Heart right ventricle (tissue), 16 donors: ENCODE data around the gene CPEB4. TPM values are rescaled to one million over a fixed set of nuclear protein-coding genes. Genes with fewer than 3 reads are reported as not detected.
A peak's percentile ranks its signal among the peaks of the same experiment; 100 is the strongest.

Source experiments
- ATAC-seq, 8 donors: fragments of 200-7000 bp; cut with Tn5 transposase; one replicate each; pipeline ENCODE4 v1.9.1; 2020; ENCODE audit warnings: mild to moderate bottlenecking in 8 of 8, moderate library complexity in 8 of 8, moderate number of reproducible peaks in 1 of 8
- DNase-seq, 2 donors: peaks; one replicate each; pipeline ENCODE4 v3.0.0-alpha.2; 2020
- H3K27ac ChIP-seq, 10 donors: fragments of 200-600 bp; sonication (generic) in 2 of 10; one replicate each; pipeline versions ENCODE4 v1.5.0 to v1.8.0; 2020 to 2022; ENCODE audit warnings: mild to moderate bottlenecking in 3 of 10
- H3K27me3 ChIP-seq, 7 donors: fragments of 200-600 bp; one replicate each; pipeline ENCODE4 v1.8.0; 2021 to 2022; ENCODE audit warnings: mild to moderate bottlenecking in 2 of 7
- H3K36me3 ChIP-seq, 9 donors: fragments of 200-600 bp; sonication (generic) in 1 of 9; one replicate each; pipeline versions ENCODE4 v1.5.0 to v1.8.0; 2020 to 2022; ENCODE audit warnings: mild to moderate bottlenecking in 2 of 9
- H3K4me1 ChIP-seq, 9 donors: fragments of 200-600 bp; sonication (generic) in 1 of 9; one replicate each; pipeline versions ENCODE4 v1.5.0 to v1.8.0; 2020 to 2022; ENCODE audit warnings: mild to moderate bottlenecking in 4 of 9
- H3K4me3 ChIP-seq, 10 donors: fragments of 200-600 bp; sonication (generic) in 2 of 10; one replicate each; pipeline versions ENCODE4 v1.5.0 to v1.8.0; 2020 to 2022; ENCODE audit warnings: mild to moderate bottlenecking in 7 of 10, moderate library complexity in 2 of 10
- H3K9me3 ChIP-seq, 11 donors: fragments of 200-600 bp in 10 of 11; sonication (generic) in 2 of 11; one replicate each; pipeline versions ENCODE4 v1.5.0 to v1.8.0; 2013 to 2022; ENCODE audit warnings: mild to moderate bottlenecking in 2 of 11, control low read depth in 1 of 11, moderate library complexity in 1 of 11
- WGBS, 2 donors: extraction: QIAGEN DNeasy Blood & Tissue Kit; methylation state at CpG; one replicate each; pipeline ENCODE4 v1.1.7; 2013; ENCODE audit warnings: inconsistent platforms in 1 of 2; 5-methylcytosine and 5-hydroxymethylcytosine counted together
- intact Hi-C, 10 donors: fragments of 100-400 bp; cut with DNase I; formaldehyde crosslinking; loops; one replicate each; pipeline versions ENCODE4 v1.11.1 to v1.14.2; 2022
- polyA plus RNA-seq, 2 donors: library from polyadenylated mRNA; stranded (reverse); fragments of 200-250 nt; gene quantifications; one replicate each; pipeline ENCODE4 v1.2.3, GENCODE V29; 2013
- total RNA-seq, 10 donors: library from RNA; stranded (reverse); fragmentation: NEBNext Ultra II Directional in 3 of 10; extraction: Animal tissue kit (Norgen Biotek cat#: 25700) in 3 of 10; gene quantifications; one replicate each; pipeline versions ENCODE4 v1.2.1 to v1.2.4, GENCODE V29; 2021 to 2023
- TF ChIP-seq, protein P1 (sequence below), 9 donors: fragments of 200-600 bp; sonication (generic) in 2 of 9; IDR thresholded peaks; one replicate each; pipeline versions ENCODE4 v1.5.0 to v1.8.0; 2021 to 2022; ENCODE audit warnings: antibody characterized with exemption in 9 of 9, mild to moderate bottlenecking in 5 of 9, moderate library complexity in 1 of 9
- donor health status: Arrhythmogenic right ventricular cardiomyopathy.
- donor health status: ischemic (EF 13 %, LVEDD 7.1; RV severe dilation, severe dysfunction).
- donor health status: healthy with polysubstance abuse.
- donor health status: DM: no; HTN: yes; CAD: no.
- donor health status: DM: no; HTN: no; CAD: no.
- donor health status: ischemic (EF 25% LVEDD 6.9; RV normal size, moderate dysfunction).
- donor health status: ischemic (EF 25% LVEDD 5.7; RV mildly dilated, moderate dysfunction).
- donor health status: healthy.
- donor health status: DM: yes; HTN: yes; CAD: no.
- donor health status: Ischemic cardiomyopathy.
- donor health status: ischemic (EF 35%, LVEDD 5.7; RV mildly dilated, moderate dysfunction).
- donor health status: nonischemic (EF 11% LVEDD 7.7; RV severe dilation, severe dysfunction).
- donor health status: DM: yes; HTN: yes; CAD: no.
- donor health status: PGD.
- donor health status: ischemic (EF 29% LVEDD 5.4; RV normal size, mild dysfunction).
- donor health status: nonischemic (EF 23%, LVEDD 6.1; RV moderate dilation, normal function).

The CPEB4 gene
- total and polyA plus RNA-seq, 12 donors: 29.4 to 279 (median 168) TPM

- TF ChIP-seq, protein P1, sequence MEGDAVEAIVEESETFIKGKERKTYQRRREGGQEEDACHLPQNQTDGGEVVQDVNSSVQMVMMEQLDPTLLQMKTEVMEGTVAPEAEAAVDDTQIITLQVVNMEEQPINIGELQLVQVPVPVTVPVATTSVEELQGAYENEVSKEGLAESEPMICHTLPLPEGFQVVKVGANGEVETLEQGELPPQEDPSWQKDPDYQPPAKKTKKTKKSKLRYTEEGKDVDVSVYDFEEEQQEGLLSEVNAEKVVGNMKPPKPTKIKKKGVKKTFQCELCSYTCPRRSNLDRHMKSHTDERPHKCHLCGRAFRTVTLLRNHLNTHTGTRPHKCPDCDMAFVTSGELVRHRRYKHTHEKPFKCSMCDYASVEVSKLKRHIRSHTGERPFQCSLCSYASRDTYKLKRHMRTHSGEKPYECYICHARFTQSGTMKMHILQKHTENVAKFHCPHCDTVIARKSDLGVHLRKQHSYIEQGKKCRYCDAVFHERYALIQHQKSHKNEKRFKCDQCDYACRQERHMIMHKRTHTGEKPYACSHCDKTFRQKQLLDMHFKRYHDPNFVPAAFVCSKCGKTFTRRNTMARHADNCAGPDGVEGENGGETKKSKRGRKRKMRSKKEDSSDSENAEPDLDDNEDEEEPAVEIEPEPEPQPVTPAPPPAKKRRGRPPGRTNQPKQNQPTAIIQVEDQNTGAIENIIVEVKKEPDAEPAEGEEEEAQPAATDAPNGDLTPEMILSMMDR (IDR thresholded peaks at IDR 0.05): no peak
- ATAC-seq: peak in 5 of 8 donors; percentile 18 to 45 (median 40)
- H3K4me1 ChIP-seq: peaks cover 0 to 31% (median 13%) of the 10 kb centered on the region in 9 donors
- intact Hi-C loops: loop anchor here in 2 of 10 donors (5.0 kb wide), 2 partner anchors 87 to 92 kb away; no protein-coding TSS in a partner anchor
- H3K27me3 ChIP-seq: no peaks in the 10 kb centered on the region
- WGBS, 2 donors: 60 to 61% methylated on average over 4 of the region's 4 CpGs
- peak overlapping the region in 6 of 10 donors; percentile 20 to 72 (median 62) for H3K27ac ChIP-seq
- H3K4me3 ChIP-seq: no peak overlapping the region
- H3K36me3 ChIP-seq: no peaks in the 10 kb centered on the region
- DNase-seq: no peak
- H3K9me3 ChIP-seq: no peaks in the 10 kb centered on the region
These were observed 28.6 kb upstream of the CPEB4 start for GRCh38 chr5:173859408-173860159.

DNA sequence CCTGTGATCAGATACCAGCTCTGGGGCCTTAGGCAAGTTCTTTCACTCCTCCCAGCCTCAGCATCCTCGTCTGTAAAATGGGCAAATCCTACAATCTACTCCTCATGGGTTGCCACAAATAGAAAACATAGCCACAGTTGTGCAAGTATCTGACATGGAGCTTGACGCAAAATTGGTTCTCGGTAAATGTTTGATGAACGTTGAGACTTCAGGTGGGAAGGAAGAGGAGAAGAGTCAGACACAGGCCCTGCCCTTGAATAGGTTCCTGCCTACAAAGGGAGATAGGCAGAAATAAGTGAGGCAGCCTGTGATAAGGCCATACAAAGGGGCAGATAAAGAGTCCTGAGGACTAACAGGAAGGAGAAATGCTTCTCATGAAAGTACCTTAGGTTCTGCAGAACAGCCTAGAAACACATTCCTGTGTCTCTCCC is 26.1 kb upstream of the CPEB4 start:
- WGBS, 2 donors: 85 to 94% methylated on average over 4 of the region's 4 CpGs
- ATAC-seq (no peak), DNase-seq (no peak)
- Histone ChIP-seq H3K36me3 (no peaks in the 10 kb centered on the region), H3K4me1 (peaks cover 0 to 48% (median 13%) of the 10 kb centered on the region in 9 donors), H3K27ac (peak overlapping the region in 1 of 10 donors; percentile 9), H3K9me3 (peaks cover 0 to under 1% (median 0%) of the 10 kb centered on the region in 11 donors), H3K27me3 (no peaks in the 10 kb centered on the region), H3K4me3 (no peak overlapping the region)
- intact Hi-C loops: loop anchor here in 1 of 10 donors (5.0 kb wide), 1 partner anchor 95 kb away; no protein-coding TSS in a partner anchor
- TF ChIP-seq, protein P1 (IDR thresholded peaks at IDR 0.05): no peak

GRCh38 chr5:173863359-173863758 is 24.8 kb upstream of the CPEB4 start:
- no peak for ATAC-seq
- intact Hi-C loops: loop anchor here in 1 of 10 donors (5.0 kb wide), 1 partner anchor 96 kb away; no protein-coding TSS in a partner anchor
- WGBS, 2 donors: 88 to 89% methylated on average over 3 of the region's 3 CpGs

More at GRCh38 chr5:173863359-173863758, 24.8 kb upstream of the CPEB4 start:
- DNase-seq: no peak
- Histone ChIP-seq H3K4me3 (no peak overlapping the region), H3K27ac (no peak overlapping the region), H3K9me3 (peaks cover 0 to 6% (median 0%) of the 10 kb centered on the region in 11 donors), H3K36me3 (no peaks in the 10 kb centered on the region), H3K4me1 (peaks cover 0 to 57% (median 11%) of the 10 kb centered on the region in 9 donors), H3K27me3 (no peaks in the 10 kb centered on the region)
- TF ChIP-seq, protein P1 (IDR thresholded peaks at IDR 0.05): no peak
